NOMO-1 treated with dmso at 0.1 percent for 144 hours (cell line): ENCODE measurements around the gene RGR.

Experiments
- DNase-seq: peaks from one replicate; lab custom pipeline; 2025; ENCODE audit not compliant: unreplicated experiment; lab: John Stamatoyannopoulos, UW

RGR gene

GRCh38 chr10:84217746-84218145, 27.1 kb upstream of the RGR start:
- no peak for DNase-seq

GRCh38 chr10:84221916-84222315, 22.9 kb upstream of the RGR start:
- DNase-seq: no peak

GRCh38 chr10:84224411-84225028, 20.3 kb upstream of the RGR start:
- no peak for DNase-seq

- DNase-seq: no peak
Observed at GRCh38 chr10:84225427-84226173, 19.3 kb upstream of the RGR start, which contains the start of gene LRIT2. Gene LRIT2, minus strand, starts transcription at chr10:84225544. Its CDS starts 24 bp downstream, at chr10:84225520.

- DNase-seq: no peak
Observed at GRCh38 chr10:84226616-84227015, 18.2 kb upstream of the RGR start.

- DNase-seq: no peak
Observed at GRCh38 chr10:84227810-84228209, 17.0 kb upstream of the RGR start.

- DNase-seq: no peak
Observed at GRCh38 chr10:84230359-84230758, 14.5 kb upstream of the RGR start.

GRCh38 chr10:84232376-84232775, 12.5 kb upstream of the RGR start:
- DNase-seq: no peak

- no peak for DNase-seq
Observed at GRCh38 chr10:84233940-84234339, 10.9 kb upstream of the RGR start.

GRCh38 chr10:84234479-84234878, 10.4 kb upstream of the RGR start:
- DNase-seq: no peak

GRCh38 chr10:84235096-84235495, 9.8 kb upstream of the RGR start:
- DNase-seq: no peak

GRCh38 chr10:84236807-84237198, 8.1 kb upstream of the RGR start:
- no peak for DNase-seq

GRCh38 chr10:84237199-84238051, 7.4 kb upstream of the RGR start:
- DNase-seq: no peak

- DNase-seq: no peak
Observed at GRCh38 chr10:84238909-84239308, 5.9 kb upstream of the RGR start.

GRCh38 chr10:84241185-84241790, 3.6 kb upstream of the RGR start, which contains the start of gene LRIT1:
Gene LRIT1, minus strand, starts transcription at chr10:84241546. Its CDS starts 107 bp downstream, at chr10:84241439.
- no peak for DNase-seq

GRCh38 chr10:84243759-84244158, 1.1 kb upstream of the RGR start:
- DNase-seq: no peak

- DNase-seq: no peak
Observed at GRCh38 chr10:84247496-84247895, 2.6 kb downstream of the RGR start.

- no peak for DNase-seq
Observed at GRCh38 chr10:84248794-84249193, 3.9 kb downstream of the RGR start.

- DNase-seq: no peak
Observed at GRCh38 chr10:84254552-84255478, 10.0 kb downstream of the RGR start.
